WI38 (cell line): ENCODE results near the gene CSNK1G3.
"Not testable (repeated sequence)": the region's sequence is repeated elsewhere in the genome, so short reads cannot be mapped to it uniquely, and the experiment has no call there.

Experiments
- H3K4me3 ChIP-seq: 2 replicates; pipeline ENCODE4 v1.5.1; 2011; ENCODE audit warnings: low read depth, mild to moderate bottlenecking, control low read depth, low read length
- TF ChIP-seq, protein P1 (sequence below): IDR thresholded peaks from 2 replicates; pipeline ENCODE4 v1.5.1; 2012; ENCODE audit warnings: low read depth, mild to moderate bottlenecking, control low read depth, low read length

CSNK1G3 gene

DNA sequence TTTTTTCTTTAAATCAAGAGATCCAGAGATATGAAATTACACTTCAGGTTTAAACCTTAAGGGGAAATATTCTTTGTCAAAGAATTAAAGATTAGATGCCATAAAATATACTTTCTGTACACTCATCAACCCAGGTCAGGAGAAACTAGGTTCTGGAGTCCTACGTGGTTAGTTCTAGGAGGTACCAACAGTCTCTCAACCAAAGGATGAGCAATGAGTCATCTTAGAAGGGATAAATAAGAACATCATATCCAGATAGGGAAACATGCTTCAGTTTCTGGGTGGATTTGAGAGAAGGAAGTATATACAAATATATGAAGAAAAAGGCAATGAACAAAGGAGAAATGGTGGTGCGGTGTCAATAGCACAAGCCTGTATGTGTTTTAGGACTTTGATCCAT is 98.2 kb downstream of the CSNK1G3 start:
- TF ChIP-seq, protein P1, sequence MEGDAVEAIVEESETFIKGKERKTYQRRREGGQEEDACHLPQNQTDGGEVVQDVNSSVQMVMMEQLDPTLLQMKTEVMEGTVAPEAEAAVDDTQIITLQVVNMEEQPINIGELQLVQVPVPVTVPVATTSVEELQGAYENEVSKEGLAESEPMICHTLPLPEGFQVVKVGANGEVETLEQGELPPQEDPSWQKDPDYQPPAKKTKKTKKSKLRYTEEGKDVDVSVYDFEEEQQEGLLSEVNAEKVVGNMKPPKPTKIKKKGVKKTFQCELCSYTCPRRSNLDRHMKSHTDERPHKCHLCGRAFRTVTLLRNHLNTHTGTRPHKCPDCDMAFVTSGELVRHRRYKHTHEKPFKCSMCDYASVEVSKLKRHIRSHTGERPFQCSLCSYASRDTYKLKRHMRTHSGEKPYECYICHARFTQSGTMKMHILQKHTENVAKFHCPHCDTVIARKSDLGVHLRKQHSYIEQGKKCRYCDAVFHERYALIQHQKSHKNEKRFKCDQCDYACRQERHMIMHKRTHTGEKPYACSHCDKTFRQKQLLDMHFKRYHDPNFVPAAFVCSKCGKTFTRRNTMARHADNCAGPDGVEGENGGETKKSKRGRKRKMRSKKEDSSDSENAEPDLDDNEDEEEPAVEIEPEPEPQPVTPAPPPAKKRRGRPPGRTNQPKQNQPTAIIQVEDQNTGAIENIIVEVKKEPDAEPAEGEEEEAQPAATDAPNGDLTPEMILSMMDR: no peak
- H3K4me3 ChIP-seq: no peak overlapping the region

DNA sequence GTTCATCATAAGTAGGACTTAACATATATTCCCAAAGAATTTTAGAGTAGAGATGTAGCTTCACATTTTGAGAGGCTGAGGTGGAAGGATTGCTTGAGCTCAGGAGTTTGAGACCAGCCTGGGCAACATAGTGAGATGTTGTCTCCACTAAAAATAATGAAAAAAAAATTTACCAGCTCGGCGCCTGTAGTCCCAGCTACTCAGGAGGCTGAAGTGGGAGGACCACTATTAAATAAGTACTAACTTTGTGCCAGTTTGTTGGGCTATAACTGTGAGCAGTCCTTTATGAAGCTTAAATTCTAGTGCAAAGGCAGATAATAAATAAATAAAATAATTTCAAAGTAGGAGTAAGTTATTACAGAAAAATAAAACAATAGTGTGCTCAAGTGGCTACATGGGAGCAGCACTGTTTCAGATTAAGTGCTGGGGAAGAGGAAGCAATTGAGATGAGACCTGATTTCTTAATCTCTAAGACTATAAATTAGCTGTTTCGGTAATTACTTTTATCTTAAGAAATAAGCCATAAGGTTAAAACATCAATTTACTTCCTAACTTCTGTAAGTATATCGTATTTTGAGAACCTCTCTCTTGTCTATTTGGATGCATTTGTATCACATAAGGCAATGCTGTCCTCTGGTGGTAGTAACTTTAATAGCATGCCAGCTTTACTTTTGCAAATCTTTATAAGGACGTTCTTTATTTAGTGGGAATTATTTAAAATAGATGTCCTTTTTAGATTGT is 98.9 kb downstream of the CSNK1G3 start:
- no peak overlapping the region for H3K4me3 ChIP-seq
- TF ChIP-seq, protein P1: peak; percentile 70; the same call in 1 of the 2 replicates

DNA sequence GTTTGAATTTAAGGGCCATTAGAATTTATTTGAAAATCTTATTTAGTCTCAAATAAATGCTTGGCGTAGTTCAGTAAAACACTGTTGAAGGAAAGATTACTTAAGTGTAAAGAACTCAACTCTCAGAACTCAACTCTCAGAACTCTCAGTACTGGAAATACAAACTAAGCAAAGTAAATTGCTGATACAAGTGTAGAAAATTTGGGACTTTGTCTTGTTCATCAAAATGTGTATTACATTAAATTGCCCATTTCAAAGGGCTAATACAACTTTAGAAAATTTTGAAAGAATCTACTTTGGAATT is 99.4 kb downstream of the CSNK1G3 start:
- no peak overlapping the region for H3K4me3 ChIP-seq
- TF ChIP-seq, protein P1: no peak

DNA sequence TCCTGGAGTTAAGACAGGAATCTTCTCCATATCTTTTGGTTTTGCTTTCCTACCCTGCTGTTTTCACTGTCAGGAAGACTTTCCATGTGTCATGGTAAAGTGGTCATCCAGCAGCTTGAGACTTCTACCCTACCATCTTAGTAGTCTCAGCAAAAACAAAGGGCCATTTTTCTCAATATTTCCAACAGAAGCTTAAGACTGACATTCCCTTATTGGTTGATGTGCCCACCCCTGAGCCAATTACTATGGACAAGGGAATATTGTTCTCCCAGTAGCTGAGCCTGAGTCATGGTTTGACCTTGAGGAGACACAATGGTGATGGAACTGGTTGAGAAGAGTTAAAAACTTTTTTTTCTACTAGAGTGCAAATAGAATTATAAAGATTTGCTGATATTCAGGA is 105.6 kb downstream of the CSNK1G3 start:
- no peak overlapping the region for H3K4me3 ChIP-seq
- TF ChIP-seq, protein P1: no peak

DNA sequence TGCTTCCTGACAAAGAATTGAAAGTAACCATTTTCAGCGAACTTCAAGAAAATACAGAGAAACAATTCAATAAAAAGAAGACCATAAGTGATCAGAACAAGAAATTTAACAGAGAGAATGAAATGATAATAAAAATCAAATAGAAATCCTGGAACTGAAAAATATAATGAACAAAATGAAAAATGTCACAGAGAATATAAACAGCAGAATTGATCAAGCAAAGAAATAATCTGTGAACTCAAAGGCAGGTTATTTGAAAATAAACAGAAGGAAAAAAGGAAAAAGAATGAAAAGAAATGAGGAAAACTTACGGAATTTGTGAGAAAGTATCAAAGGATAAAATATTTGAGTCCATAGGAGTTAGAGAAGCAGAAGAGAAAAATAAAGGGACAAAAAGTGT is 114.1 kb downstream of the CSNK1G3 start:
- TF ChIP-seq, protein P1: no peak
- H3K4me3 ChIP-seq: no peak overlapping the region

DNA sequence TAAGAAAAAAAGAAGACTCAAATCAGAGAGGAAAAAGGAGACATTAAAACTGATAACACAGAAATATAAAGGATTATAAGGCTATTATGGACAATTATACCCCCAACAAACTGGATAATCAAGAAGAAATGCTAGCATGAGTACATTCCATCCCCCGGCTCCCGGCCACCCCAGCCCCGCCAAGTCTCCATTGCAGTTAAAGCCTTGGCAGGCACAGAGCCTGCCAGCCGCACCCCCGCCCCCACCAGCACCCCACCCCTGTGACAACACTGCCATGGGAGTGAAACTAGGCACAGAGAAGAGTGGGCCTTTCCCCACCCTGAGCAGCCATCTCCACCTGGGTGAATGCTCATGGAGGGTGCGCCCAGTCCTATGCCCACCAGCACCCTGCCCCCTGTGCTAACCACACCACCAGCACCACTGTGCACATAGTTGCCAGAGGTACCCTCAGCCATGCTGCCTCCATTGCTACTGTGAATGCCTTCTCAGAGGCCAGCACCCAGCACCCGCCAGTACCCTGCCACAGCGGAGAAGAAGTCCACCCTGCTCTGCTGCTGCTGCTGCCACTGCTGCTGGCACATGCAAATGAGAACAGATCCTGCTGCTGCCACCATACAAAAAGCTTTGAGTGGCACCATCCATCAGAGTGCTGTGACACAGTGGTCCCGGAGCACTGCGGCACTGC is 117.0 kb downstream of the CSNK1G3 start:
- no peak overlapping the region for H3K4me3 ChIP-seq
- TF ChIP-seq, protein P1: no peak

DNA sequence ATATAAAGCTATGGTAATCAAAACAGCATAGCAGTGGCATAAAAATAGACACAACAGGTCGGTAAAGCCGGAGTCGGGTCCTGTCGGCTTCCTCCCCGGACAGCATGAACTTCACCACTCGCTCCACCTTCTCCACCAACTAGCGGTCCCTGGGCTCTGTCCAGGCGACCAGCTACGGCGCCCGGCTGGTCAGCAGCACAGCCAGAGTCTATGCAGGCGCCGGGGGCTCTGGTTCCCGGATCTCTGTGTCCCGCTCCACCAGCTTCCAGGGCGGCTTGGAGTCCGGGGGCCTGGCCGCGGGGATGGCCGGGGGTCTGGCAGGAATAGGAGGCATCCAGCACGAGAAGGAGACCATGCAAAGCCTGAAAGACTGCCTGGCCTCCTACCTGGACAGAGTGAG is 124.0 kb downstream of the CSNK1G3 start:
- TF ChIP-seq, protein P1: no peak
- no peak overlapping the region for H3K4me3 ChIP-seq

DNA sequence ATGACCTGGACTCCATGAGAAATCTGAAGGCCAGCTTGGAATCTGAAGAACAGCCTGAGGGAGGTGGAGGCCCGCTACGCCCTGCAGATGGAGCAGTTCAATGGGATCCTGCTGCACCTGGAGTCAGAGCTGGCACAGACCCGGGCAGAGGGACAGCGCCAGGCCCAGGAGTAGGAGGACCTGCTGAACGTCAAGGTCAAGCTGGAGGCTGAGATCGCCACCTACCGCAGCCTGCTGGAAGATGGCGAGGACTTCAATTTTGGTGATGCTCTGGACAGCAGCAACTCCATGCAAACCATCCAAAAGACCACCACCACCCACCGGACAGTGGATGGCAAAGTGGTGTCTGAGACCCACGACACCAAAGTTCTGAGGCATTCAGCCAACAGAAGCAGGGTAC is 125.1 kb downstream of the CSNK1G3 start:
- H3K4me3 ChIP-seq: not testable (repeated sequence)
